ENCODE data around the gene SMPD3. TPM values are rescaled to one million over a fixed set of nuclear protein-coding genes. Genes with fewer than 3 reads are reported as not detected.

The SMPD3 gene
- polyA plus RNA-seq, 2 of the 4 experiments (the other 2 are of a cell fraction): 0.04 to 0.13 TPM

DNA sequence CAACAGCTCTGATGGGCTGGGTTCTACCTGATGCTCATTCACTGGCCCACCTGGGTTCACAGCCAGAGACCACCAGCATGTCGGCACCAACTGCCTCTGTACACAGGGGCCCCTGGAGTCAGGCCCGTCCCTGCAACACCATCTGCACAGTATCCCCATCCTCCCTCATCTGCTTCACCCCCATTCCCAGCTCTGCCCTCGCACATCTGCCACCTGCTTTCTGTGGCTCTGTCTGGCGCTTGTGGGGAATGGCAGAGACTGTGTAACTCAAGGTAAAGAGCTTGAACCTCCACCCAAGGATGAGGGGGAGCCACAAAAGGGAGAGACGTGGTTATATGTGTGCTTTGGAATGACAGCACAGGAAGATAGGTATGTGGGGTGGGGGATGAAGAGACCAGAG lies 27.2 kb downstream of the SMPD3 start (continued):
- TF ChIP-seq, protein P1, sequence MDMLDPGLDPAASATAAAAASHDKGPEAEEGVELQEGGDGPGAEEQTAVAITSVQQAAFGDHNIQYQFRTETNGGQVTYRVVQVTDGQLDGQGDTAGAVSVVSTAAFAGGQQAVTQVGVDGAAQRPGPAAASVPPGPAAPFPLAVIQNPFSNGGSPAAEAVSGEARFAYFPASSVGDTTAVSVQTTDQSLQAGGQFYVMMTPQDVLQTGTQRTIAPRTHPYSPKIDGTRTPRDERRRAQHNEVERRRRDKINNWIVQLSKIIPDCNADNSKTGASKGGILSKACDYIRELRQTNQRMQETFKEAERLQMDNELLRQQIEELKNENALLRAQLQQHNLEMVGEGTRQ (IDR thresholded peaks at IDR 0.05): no peak
- TF ChIP-seq CHD2 (IDR thresholded peaks at IDR 0.05; ENCODE audit: low read length, partially characterized antibody) (no peak), E2F6 (IDR thresholded peaks at IDR 0.05; ENCODE audit: borderline replicate concordance, low read depth) (no peak), NPAS2 (CRISPR knock-in tag; IDR thresholded peaks at IDR 0.05; ENCODE audit: borderline replicate concordance) (no peak)

- 41% methylated on average over 4 of the region's 4 CpGs for WGBS (ENCODE audit: missing lambda C conversion rate)
- H3K4me1 ChIP-seq: no peaks in the 10 kb centered on the region
- FAIRE-seq (no peak), ATAC-seq (no peak), DNase-seq (ENCODE audit: low read depth in 1 of 2, low spot score in 1 of 2) (no peak)
- TF ChIP-seq JUNB (IDR thresholded peaks at IDR 0.05) (no peak), KDM1A (IDR thresholded peaks at IDR 0.05; ENCODE audit: low read depth) (no peak), RARB (CRISPR knock-in tag; IDR thresholded peaks at IDR 0.05) (no peak), SREBF2 (IDR thresholded peaks at IDR 0.05) (no peak), ZFP36 (IDR thresholded peaks at IDR 0.05; ENCODE audit: borderline replicate concordance, partially characterized antibody) (no peak), HEYL (CRISPR knock-in tag; IDR thresholded peaks at IDR 0.05) (no peak), CHD4 (IDR thresholded peaks at IDR 0.05; ENCODE audit: borderline replicate concordance) (no peak), HOXA7 (CRISPR knock-in tag; IDR thresholded peaks at IDR 0.05) (no peak), EHMT2 (IDR thresholded peaks at IDR 0.05; ENCODE audit: low read depth) (no peak)
- TF ChIP-seq, protein P2, sequence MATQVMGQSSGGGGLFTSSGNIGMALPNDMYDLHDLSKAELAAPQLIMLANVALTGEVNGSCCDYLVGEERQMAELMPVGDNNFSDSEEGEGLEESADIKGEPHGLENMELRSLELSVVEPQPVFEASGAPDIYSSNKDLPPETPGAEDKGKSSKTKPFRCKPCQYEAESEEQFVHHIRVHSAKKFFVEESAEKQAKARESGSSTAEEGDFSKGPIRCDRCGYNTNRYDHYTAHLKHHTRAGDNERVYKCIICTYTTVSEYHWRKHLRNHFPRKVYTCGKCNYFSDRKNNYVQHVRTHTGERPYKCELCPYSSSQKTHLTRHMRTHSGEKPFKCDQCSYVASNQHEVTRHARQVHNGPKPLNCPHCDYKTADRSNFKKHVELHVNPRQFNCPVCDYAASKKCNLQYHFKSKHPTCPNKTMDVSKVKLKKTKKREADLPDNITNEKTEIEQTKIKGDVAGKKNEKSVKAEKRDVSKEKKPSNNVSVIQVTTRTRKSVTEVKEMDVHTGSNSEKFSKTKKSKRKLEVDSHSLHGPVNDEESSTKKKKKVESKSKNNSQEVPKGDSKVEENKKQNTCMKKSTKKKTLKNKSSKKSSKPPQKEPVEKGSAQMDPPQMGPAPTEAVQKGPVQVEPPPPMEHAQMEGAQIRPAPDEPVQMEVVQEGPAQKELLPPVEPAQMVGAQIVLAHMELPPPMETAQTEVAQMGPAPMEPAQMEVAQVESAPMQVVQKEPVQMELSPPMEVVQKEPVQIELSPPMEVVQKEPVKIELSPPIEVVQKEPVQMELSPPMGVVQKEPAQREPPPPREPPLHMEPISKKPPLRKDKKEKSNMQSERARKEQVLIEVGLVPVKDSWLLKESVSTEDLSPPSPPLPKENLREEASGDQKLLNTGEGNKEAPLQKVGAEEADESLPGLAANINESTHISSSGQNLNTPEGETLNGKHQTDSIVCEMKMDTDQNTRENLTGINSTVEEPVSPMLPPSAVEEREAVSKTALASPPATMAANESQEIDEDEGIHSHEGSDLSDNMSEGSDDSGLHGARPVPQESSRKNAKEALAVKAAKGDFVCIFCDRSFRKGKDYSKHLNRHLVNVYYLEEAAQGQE (IDR thresholded peaks at IDR 0.05): no peak
- TF ChIP-seq, protein P3, sequence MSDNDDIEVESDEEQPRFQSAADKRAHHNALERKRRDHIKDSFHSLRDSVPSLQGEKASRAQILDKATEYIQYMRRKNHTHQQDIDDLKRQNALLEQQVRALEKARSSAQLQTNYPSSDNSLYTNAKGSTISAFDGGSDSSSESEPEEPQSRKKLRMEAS (IDR thresholded peaks at IDR 0.05): no peak
- H3K4me3 ChIP-seq: no peak overlapping the region
- ChIA-PET CTCF (interaction anchor here (1.1 kb wide), 1 partner anchor 90 kb away, joined by 3 read pairs; no protein-coding TSS in a partner anchor), POLR2A (no interaction called here)
- no peak overlapping the region for H3K27ac ChIP-seq
- no peaks in the 10 kb centered on the region for H3K9me3 ChIP-seq
- no peak overlapping the region for H3K4me2 ChIP-seq
Measured at GRCh38 chr16:68420366-68420942, 27.9 kb downstream of the SMPD3 start.

- H3K4me3 ChIP-seq: no peak overlapping the region
- H3K4me1 ChIP-seq: no peaks in the 10 kb centered on the region
- H3K27ac ChIP-seq: no peak overlapping the region
- POLR2A ChIA-PET: no interaction called here
- 52% methylated on average over 11 of the region's 11 CpGs for WGBS (ENCODE audit: missing lambda C conversion rate)
- ATAC-seq (no peak), DNase-seq (ENCODE audit: low read depth in 1 of 2, low spot score in 1 of 2) (no peak), FAIRE-seq (no peak)
- no peaks in the 10 kb centered on the region for H3K9me3 ChIP-seq
- CTCF ChIA-PET: interaction anchor here (0.6 to 1.8 kb wide), 3 partner anchors 11 to 43 kb away, joined by 3 to 8 read pairs (median 4); no protein-coding TSS in a partner anchor
- no peak for TF ChIP-seq EHMT2 (IDR thresholded peaks at IDR 0.05; ENCODE audit: low read depth)
- no peak overlapping the region for H3K4me2 ChIP-seq
Measured at GRCh38 chr16:68417711-68418301, 30.5 kb downstream of the SMPD3 start.
